Ascending aorta (tissue), 2 donors: ENCODE results near the gene CFAP73. TPM values are rescaled to one million over a fixed set of nuclear protein-coding genes. Genes with fewer than 3 reads are reported as not detected.

Experiments
- DNase-seq, 2 donors: peaks; one replicate each; pipeline ENCODE4 v3.0.0-alpha.2; 2019; ENCODE audit warnings: low spot score in 2 of 2
- H3K27ac ChIP-seq, 2 donors: fragments of 200-600 bp; sonication (generic); one replicate each; pipeline ENCODE4 v1.5.1; 2016 to 2017; ENCODE audit warnings: mild to moderate bottlenecking in 1 of 2
- H3K27me3 ChIP-seq: fragments of 200-600 bp; sonication (generic); one replicate; pipeline ENCODE4 v1.5.1; 2017
- H3K36me3 ChIP-seq, 2 donors: fragments of 200-600 bp; sonication (generic); one replicate each; pipeline ENCODE4 v1.5.1; 2016
- H3K4me1 ChIP-seq, 2 donors: fragments of 200-600 bp; sonication (generic); one replicate each; pipeline ENCODE4 v1.5.1; 2016 to 2017; ENCODE audit warnings: mild to moderate bottlenecking in 1 of 2
- H3K4me3 ChIP-seq, 2 donors: fragments of 200-600 bp; sonication (generic); one replicate each; pipeline ENCODE4 v1.5.1; 2016 to 2017; ENCODE audit warnings: mild to moderate bottlenecking in 1 of 2
- H3K9me3 ChIP-seq, 2 donors: fragments of 200-600 bp; sonication (generic); one replicate each; pipeline ENCODE4 v1.5.1; 2016
- CTCF ChIP-seq, 3 experiments: fragments of 200-600 bp in 2 of 3; fragments of 450-650 bp in 1 of 3; sonication (generic) in 2 of 3; IDR thresholded peaks; one replicate each; pipeline ENCODE4 v1.5.1; 2016 to 2019; ENCODE audit warnings: antibody characterized with exemption in 3 of 3, mild to moderate bottlenecking in 1 of 3, moderate library complexity in 1 of 3
- intact Hi-C: fragments of 100-400 bp; cut with DNase I; formaldehyde crosslinking; loops from one replicate; pipeline ENCODE4 v1.15.1; 2023
- total RNA-seq: library from RNA; depleted of rRNA; stranded (reverse); fragments of >200 nt; gene quantifications from one replicate; pipeline ENCODE4 v1.1.0, GENCODE V29; 2016

CFAP73 gene
- total RNA-seq, 1 donor from 2014 or later, result not detected

- peaks cover 95 to 100% of the 10 kb centered on the region in 2 donors for H3K36me3 ChIP-seq
Measured at GRCh38 chr12:113167868-113168267, 18.3 kb downstream of the CFAP73 start.

GRCh38 chr12:113169697-113170096, 20.2 kb downstream of the CFAP73 start:
- intact Hi-C loops, result no loop called here
- Histone ChIP-seq H3K4me3 (no peak overlapping the region), H3K4me1 (no peaks in the 10 kb centered on the region), H3K27ac (no peak overlapping the region), H3K36me3 (peaks cover 94 to 100% of the 10 kb centered on the region in 2 donors), H3K9me3 (no peaks in the 10 kb centered on the region), H3K27me3 (no peaks in the 10 kb centered on the region)
- TF ChIP-seq CTCF (IDR thresholded peaks at IDR 0.05), result no peak
- no peak for DNase-seq

More at GRCh38 chr12:113167868-113168267, 18.3 kb downstream of the CFAP73 start:
- H3K9me3 ChIP-seq, result no peaks in the 10 kb centered on the region
- H3K4me3 ChIP-seq, result no peak overlapping the region
- no peak for DNase-seq
- no peak for TF ChIP-seq CTCF (IDR thresholded peaks at IDR 0.05)
- intact Hi-C loops, result no loop called here
- H3K27me3 ChIP-seq, result no peaks in the 10 kb centered on the region
- H3K4me1 ChIP-seq, result no peaks in the 10 kb centered on the region
- no peak overlapping the region for H3K27ac ChIP-seq

GRCh38 chr12:113170457-113170856, 20.9 kb downstream of the CFAP73 start:
- Histone ChIP-seq H3K27ac (no peak overlapping the region), H3K4me1 (no peaks in the 10 kb centered on the region), H3K9me3 (no peaks in the 10 kb centered on the region), H3K36me3 (peaks cover 94 to 100% of the 10 kb centered on the region in 2 donors), H3K27me3 (no peaks in the 10 kb centered on the region), H3K4me3 (no peak overlapping the region)
- DNase-seq, result no peak
- intact Hi-C loops, result no loop called here
- no peak for TF ChIP-seq CTCF (IDR thresholded peaks at IDR 0.05)

GRCh38 chr12:113170926-113171325, 21.4 kb downstream of the CFAP73 start:
- peaks cover 92 to 100% of the 10 kb centered on the region in 2 donors for H3K36me3 ChIP-seq
- intact Hi-C loops, result no loop called here
- no peak overlapping the region for H3K27ac ChIP-seq
- DNase-seq, result no peak
- no peaks in the 10 kb centered on the region for H3K9me3 ChIP-seq
- TF ChIP-seq CTCF (IDR thresholded peaks at IDR 0.05), result no peak
- no peaks in the 10 kb centered on the region for H3K4me1 ChIP-seq
- H3K27me3 ChIP-seq, result no peaks in the 10 kb centered on the region
- no peak overlapping the region for H3K4me3 ChIP-seq

GRCh38 chr12:113171543-113171942, 22.0 kb downstream of the CFAP73 start:
- no peaks in the 10 kb centered on the region for H3K4me1 ChIP-seq
- TF ChIP-seq CTCF (IDR thresholded peaks at IDR 0.05), result no peak
- no peaks in the 10 kb centered on the region for H3K9me3 ChIP-seq
- H3K27me3 ChIP-seq, result no peaks in the 10 kb centered on the region
- intact Hi-C loops, result no loop called here
- peaks cover 91 to 100% of the 10 kb centered on the region in 2 donors for H3K36me3 ChIP-seq
- H3K4me3 ChIP-seq, result no peak overlapping the region
- H3K27ac ChIP-seq, result no peak overlapping the region
- no peak for DNase-seq

- Histone ChIP-seq H3K36me3 (peaks cover 93 to 100% of the 10 kb centered on the region in 2 donors), H3K27me3 (no peaks in the 10 kb centered on the region), H3K4me3 (no peak overlapping the region), H3K27ac (no peak overlapping the region), H3K9me3 (no peaks in the 10 kb centered on the region), H3K4me1 (no peaks in the 10 kb centered on the region)
- no peak for DNase-seq
- no peak for TF ChIP-seq CTCF (IDR thresholded peaks at IDR 0.05)
- intact Hi-C loops, result no loop called here
Measured at GRCh38 chr12:113172185-113172584, 22.7 kb downstream of the CFAP73 start.
